Adrenal gland (tissue), 12 donors: Measurements from ENCODE around the gene LARP1. TPM values are rescaled to one million over a fixed set of nuclear protein-coding genes. Genes with fewer than 3 reads are reported as not detected.
"Not testable (repeated sequence)": the region's sequence is repeated elsewhere in the genome, so short reads cannot be mapped to it uniquely, and the experiment has no call there.

Experiments
- DNase-seq, 7 donors: peaks; one replicate each; pipeline ENCODE4 v3.0.0-alpha.2; 2019 to 2020
- H3K27ac ChIP-seq, 5 donors: fragments of 200-600 bp; sonication (generic) in 4 of 5; 1 replicate in 3 of 5; 2 replicates in 2 of 5; pipeline versions ENCODE4 v1.5.1 to v1.8.0; 2016 to 2020; ENCODE audit warnings: mild to moderate bottlenecking in 1 of 5
- H3K27me3 ChIP-seq: fragments of 200-600 bp; 2 replicates; pipeline ENCODE4 v1.8.0; 2021
- H3K36me3 ChIP-seq, 2 donors: fragments of 200-600 bp; replicated peaks in 1 of 2; 1 replicate in 1 of 2; 2 replicates in 1 of 2; pipeline versions ENCODE4 v1.5.1 to v1.8.0; 2018 to 2022
- H3K4me1 ChIP-seq, 2 donors: fragments of 200-600 bp; replicated peaks in 1 of 2; 1 replicate in 1 of 2; 2 replicates in 1 of 2; pipeline versions ENCODE4 v1.5.1 to v1.8.0; 2018 to 2021
- H3K4me3 ChIP-seq, 4 donors: fragments of 200-600 bp; sonication (generic) in 3 of 4; one replicate each; pipeline ENCODE4 v1.5.1; 2016 to 2018
- H3K9me3 ChIP-seq, 3 donors: fragments of 200-600 bp; sonication (generic) in 1 of 3; replicated peaks in 1 of 3; 1 replicate in 2 of 3; 2 replicates in 1 of 3; pipeline versions ENCODE4 v1.5.1 to v1.8.0; 2016 to 2021
- POLR2A ChIP-seq, 2 donors: fragments of 450-650 bp; IDR thresholded peaks; one replicate each; pipeline ENCODE4 v1.6.1; 2017; ENCODE audit warnings: antibody characterized with exemption in 2 of 2, mild to moderate bottlenecking in 2 of 2, moderate library complexity in 1 of 2
- WGBS, 4 donors: extraction: QIAGEN DNeasy Blood & Tissue Kit in 2 of 4; methylation state at CpG; one replicate each; pipeline versions ENCODE4 v1.1.5 to v1.1.7; 2013 to 2017; 5-methylcytosine and 5-hydroxymethylcytosine counted together
- intact Hi-C, 2 donors: fragments of 100-400 bp; cut with DNase I; formaldehyde crosslinking; loops; one replicate each; pipeline versions ENCODE4 v1.14.1 to v1.15.0; 2022 to 2023
- polyA plus RNA-seq, 3 donors: library from polyadenylated mRNA; stranded (reverse); fragments of 200-250 nt in 2 of 3; fragments of 350-450 nt in 1 of 3; fragmentation: Illumina TruSeq in 1 of 3; extraction: RNeasy Lipid Tissue Mini Kit (QIAGEN cat#74804) in 1 of 3; gene quantifications; one replicate each; pipeline ENCODE4 v1.2.3, GENCODE V29; 2013 to 2014
- total RNA-seq, 9 donors: library from RNA; depleted of rRNA in 4 of 9; stranded (reverse); fragments of >200 nt in 4 of 9; fragments of 120-200 nt in 1 of 9; fragmentation: NEBNext Ultra II Directional in 1 of 9; extraction: Animal tissue kit (Norgen Biotek cat#: 25700) in 1 of 9; gene quantifications; one replicate each; pipeline versions ENCODE4 v1.1.0 to v1.2.4, GENCODE V29; 2013 to 2023
- TF ChIP-seq, protein P1 (sequence below), 6 experiments: fragments of 450-650 bp in 4 of 6; fragments of 200-600 bp in 2 of 6; sonication (generic) in 1 of 6; IDR thresholded peaks; 1 replicate in 5 of 6; 2 replicates in 1 of 6; pipeline versions ENCODE4 v1.5.1 to v1.8.0; 2016 to 2021; ENCODE audit warnings: antibody characterized with exemption in 6 of 6, mild to moderate bottlenecking in 2 of 6, moderate library complexity in 1 of 6
- donor health status: healthy with polysubstance abuse.
- donor health status: Bipolar disorder and iron deficiency.
- donor health status: DM: yes; HTN: yes; CAD: no.
- donor health status: DM: no; HTN: no; CAD: no.
- donor health status: DM: no; HTN: no; CAD: no.
- donor health status: DM: yes; HTN: yes; CAD: no.

The LARP1 gene
- total and polyA plus RNA-seq, 12 donors: 30.5 to 209 (median 126) TPM

GRCh38 chr5:154741415-154741814 is 13.8 kb upstream of the LARP1 start:
- intact Hi-C loops: loop anchor here in 1 of 2 donors (10.0 kb wide), 1 partner anchor 57 kb away; no protein-coding TSS in a partner anchor
- Histone ChIP-seq H3K9me3 (no peaks in the 10 kb centered on the region), H3K36me3 (no peaks in the 10 kb centered on the region), H3K4me3 (no peak overlapping the region), H3K27me3 (no peaks in the 10 kb centered on the region), H3K4me1 (peaks cover 6 to 25% of the 10 kb centered on the region in 2 donors), H3K27ac (peak overlapping the region in 2 of 5 donors; percentile 54 to 55)
- WGBS, 4 donors: 70 to 96% (median 85%) methylated on average over 4 of the region's 4 CpGs
- no peak for DNase-seq
- TF ChIP-seq, protein P1, sequence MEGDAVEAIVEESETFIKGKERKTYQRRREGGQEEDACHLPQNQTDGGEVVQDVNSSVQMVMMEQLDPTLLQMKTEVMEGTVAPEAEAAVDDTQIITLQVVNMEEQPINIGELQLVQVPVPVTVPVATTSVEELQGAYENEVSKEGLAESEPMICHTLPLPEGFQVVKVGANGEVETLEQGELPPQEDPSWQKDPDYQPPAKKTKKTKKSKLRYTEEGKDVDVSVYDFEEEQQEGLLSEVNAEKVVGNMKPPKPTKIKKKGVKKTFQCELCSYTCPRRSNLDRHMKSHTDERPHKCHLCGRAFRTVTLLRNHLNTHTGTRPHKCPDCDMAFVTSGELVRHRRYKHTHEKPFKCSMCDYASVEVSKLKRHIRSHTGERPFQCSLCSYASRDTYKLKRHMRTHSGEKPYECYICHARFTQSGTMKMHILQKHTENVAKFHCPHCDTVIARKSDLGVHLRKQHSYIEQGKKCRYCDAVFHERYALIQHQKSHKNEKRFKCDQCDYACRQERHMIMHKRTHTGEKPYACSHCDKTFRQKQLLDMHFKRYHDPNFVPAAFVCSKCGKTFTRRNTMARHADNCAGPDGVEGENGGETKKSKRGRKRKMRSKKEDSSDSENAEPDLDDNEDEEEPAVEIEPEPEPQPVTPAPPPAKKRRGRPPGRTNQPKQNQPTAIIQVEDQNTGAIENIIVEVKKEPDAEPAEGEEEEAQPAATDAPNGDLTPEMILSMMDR (IDR thresholded peaks at IDR 0.05): no peak
- TF ChIP-seq POLR2A (IDR thresholded peaks at IDR 0.05): no peak

DNA sequence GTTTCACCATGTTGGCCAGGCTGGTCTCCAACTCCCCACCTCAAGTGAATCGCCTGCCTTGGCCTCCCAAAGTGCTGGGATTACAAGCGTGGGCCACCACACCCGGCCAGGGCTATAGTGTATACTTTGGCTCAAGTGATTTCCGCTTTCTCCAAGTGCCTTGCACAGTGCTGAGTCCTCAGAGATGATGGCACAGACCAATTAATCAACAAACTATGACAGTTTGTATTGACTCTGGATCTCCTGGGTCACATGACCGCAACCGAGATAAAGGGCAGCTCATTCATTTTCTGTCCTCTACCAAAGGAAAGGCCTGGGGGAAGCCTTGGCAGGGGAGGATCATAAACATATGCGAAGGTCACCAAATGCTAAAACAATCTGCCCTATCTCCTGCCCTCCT is 11.4 kb upstream of the LARP1 start:
- H3K36me3 ChIP-seq: no peaks in the 10 kb centered on the region
- peak overlapping the region in 3 of 5 donors; percentile 25 to 54 (median 47) for H3K27ac ChIP-seq
- peak in 5 of 7 donors; percentile 35 to 72 (median 63) for DNase-seq
- TF ChIP-seq, protein P1 (IDR thresholded peaks at IDR 0.05): no peak
- TF ChIP-seq POLR2A (IDR thresholded peaks at IDR 0.05): no peak
- WGBS, 4 donors: 52 to 74% (median 59%) methylated on average over 7 of the region's 7 CpGs
- no peak overlapping the region for H3K4me3 ChIP-seq
- H3K9me3 ChIP-seq: no peaks in the 10 kb centered on the region
- peaks cover 6 to 25% of the 10 kb centered on the region in 2 donors for H3K4me1 ChIP-seq
- intact Hi-C loops: loop anchor here in 1 of 2 donors (10.0 kb wide), 1 partner anchor 59 kb away; no protein-coding TSS in a partner anchor
- no peaks in the 10 kb centered on the region for H3K27me3 ChIP-seq

GRCh38 chr5:154745349-154745748 is 9.8 kb upstream of the LARP1 start:
- no peak overlapping the region for H3K4me3 ChIP-seq
- no peak for DNase-seq
- no peaks in the 10 kb centered on the region for H3K36me3 ChIP-seq
- TF ChIP-seq, protein P1 (IDR thresholded peaks at IDR 0.05): no peak
- TF ChIP-seq POLR2A (IDR thresholded peaks at IDR 0.05): no peak
- H3K9me3 ChIP-seq: no peaks in the 10 kb centered on the region
- H3K27ac ChIP-seq: no peak overlapping the region
- H3K4me1 ChIP-seq: peaks cover 6 to 21% of the 10 kb centered on the region in 2 donors
- H3K27me3 ChIP-seq: no peaks in the 10 kb centered on the region
- 88 to 100% (median 99%) methylated on average over 1 of the region's 1 CpG for WGBS, 4 donors
- intact Hi-C loops: loop anchor here in 1 of 2 donors (10.0 kb wide), 1 partner anchor 61 kb away; no protein-coding TSS in a partner anchor

DNA sequence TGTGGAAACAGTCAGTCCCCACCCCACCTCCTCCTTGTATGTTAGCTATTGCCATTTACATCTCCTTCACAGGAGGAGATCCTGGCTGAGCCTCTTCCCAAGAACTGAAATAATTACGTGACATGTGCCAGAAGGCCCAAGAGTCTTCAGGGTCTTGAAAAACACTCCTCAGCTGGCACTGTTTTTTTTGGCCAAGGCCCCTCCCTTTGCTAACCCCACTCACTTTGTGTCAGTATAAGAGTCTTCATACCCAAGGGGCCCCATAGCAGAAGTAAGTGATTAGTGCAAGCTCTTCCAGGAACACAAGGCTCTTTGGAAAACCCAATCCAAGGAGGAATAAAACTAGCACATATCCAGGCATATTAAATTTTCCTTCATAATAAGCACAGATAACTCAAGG is 5.7 kb upstream of the LARP1 start:
- no peaks in the 10 kb centered on the region for H3K36me3 ChIP-seq
- intact Hi-C loops: loop anchor here in 1 of 2 donors (10.0 kb wide), 1 partner anchor 65 kb away; no protein-coding TSS in a partner anchor

GRCh38 chr5:154750641-154751040 is 4.5 kb upstream of the LARP1 start:
- H3K36me3 ChIP-seq, intact Hi-C loops, H3K4me3 ChIP-seq, H3K27ac ChIP-seq, DNase-seq, H3K27me3 ChIP-seq, H3K9me3 ChIP-seq: not testable (repeated sequence)
- H3K4me1 ChIP-seq: peaks cover 15 to 17% of the 10 kb centered on the region in 2 donors
- 93 to 100% (median 95%) methylated on average over 2 of the region's 2 CpGs for WGBS, 4 donors

More for the DNA sequence above, 5.7 kb upstream of the LARP1 start:
- DNase-seq: no peak
- H3K4me1 ChIP-seq: peaks cover 13 to 14% of the 10 kb centered on the region in 2 donors
- H3K4me3 ChIP-seq: no peak overlapping the region
- no peak overlapping the region for H3K27ac ChIP-seq
- H3K9me3 ChIP-seq: no peaks in the 10 kb centered on the region
- 71 to 85% (median 77%) methylated on average over 1 of the region's 1 CpG for WGBS, 4 donors
- TF ChIP-seq POLR2A (IDR thresholded peaks at IDR 0.05): no peak
- TF ChIP-seq, protein P1 (IDR thresholded peaks at IDR 0.05): no peak
- H3K27me3 ChIP-seq: no peaks in the 10 kb centered on the region
